ENCODE data around the gene SEMA3E.

GRCh38 chr7:83413831-83414230, 235.1 kb downstream of the SEMA3E start:
- TF ChIP-seq CTCF (conservative IDR thresholded peaks at IDR 0.05; ENCODE audit: low read depth, low read length) = no peak
- no peak for TF ChIP-seq EZH2 (IDR thresholded peaks at IDR 0.05; ENCODE audit: low read length, unreplicated experiment)
- no peak for TF ChIP-seq EZH2phosphoT487 (IDR thresholded peaks at IDR 0.05; ENCODE audit: borderline replicate concordance, low read length)

Data from PC-3 (cell line).